ENCODE data around the gene TBPL2. TPM values are rescaled to one million over a fixed set of nuclear protein-coding genes. Genes with fewer than 3 reads are reported as not detected.

The TBPL2 gene
- total RNA-seq, 2 experiments from 2014 or later: not detected

GRCh38 chr14:55451398-55451797 is 11.0 kb upstream of the TBPL2 start:
- Mint-ChIP-seq H3K4me3 (no peak overlapping the region), H3K9me3 (ENCODE audit: low read depth) (no peaks in the 10 kb centered on the region), H3K27me3 (no peaks in the 10 kb centered on the region), H3K27ac (no peak overlapping the region), H3K4me1 (no peaks in the 10 kb centered on the region), H3K36me3 (no peaks in the 10 kb centered on the region)
- CTCF ChIA-PET: no interaction called here
- no peak for DNase-seq
- no peak for ATAC-seq

GRCh38 chr14:55450987-55451386 is 10.6 kb upstream of the TBPL2 start:
- H3K27me3 Mint-ChIP-seq: no peaks in the 10 kb centered on the region
- no peak overlapping the region for H3K4me3 Mint-ChIP-seq
- no peak overlapping the region for H3K27ac Mint-ChIP-seq
- H3K4me1 Mint-ChIP-seq: peaks cover 3% of the 10 kb centered on the region
- DNase-seq (no peak), ATAC-seq (no peak)
- CTCF ChIA-PET: interaction anchor here (0.8 kb wide), 1 partner anchor 11 kb away, joined by 3 read pairs; no protein-coding TSS in a partner anchor
- no peaks in the 10 kb centered on the region for H3K36me3 Mint-ChIP-seq
- no peaks in the 10 kb centered on the region for H3K9me3 Mint-ChIP-seq (ENCODE audit: low read depth)

- Mint-ChIP-seq H3K27ac (no peak overlapping the region), H3K4me3 (no peak overlapping the region), H3K36me3 (no peaks in the 10 kb centered on the region), H3K9me3 (ENCODE audit: low read depth) (no peaks in the 10 kb centered on the region), H3K27me3 (no peaks in the 10 kb centered on the region), H3K4me1 (peaks cover 3% of the 10 kb centered on the region)
- CTCF ChIA-PET: interaction anchor here (0.8 kb wide), 1 partner anchor 11 kb away, joined by 3 read pairs; no protein-coding TSS in a partner anchor
- ATAC-seq (no peak), DNase-seq (no peak)
Measured at GRCh38 chr14:55450539-55450938, 10.1 kb upstream of the TBPL2 start.

- ATAC-seq (no peak), DNase-seq (no peak)
- H3K4me3 Mint-ChIP-seq: no peak overlapping the region
- no peaks in the 10 kb centered on the region for H3K9me3 Mint-ChIP-seq (ENCODE audit: low read depth)
- CTCF ChIA-PET: interaction anchor here (1.2 kb wide), 1 partner anchor 22 kb away, joined by 5 read pairs; no protein-coding TSS in a partner anchor
- H3K36me3 Mint-ChIP-seq: no peaks in the 10 kb centered on the region
- no peaks in the 10 kb centered on the region for H3K27me3 Mint-ChIP-seq
- peaks cover 3% of the 10 kb centered on the region for H3K4me1 Mint-ChIP-seq
- no peak overlapping the region for H3K27ac Mint-ChIP-seq
Measured at GRCh38 chr14:55450124-55450523, 9.7 kb upstream of the TBPL2 start.

- no peak for DNase-seq
- Mint-ChIP-seq H3K4me1 (peaks cover 3% of the 10 kb centered on the region), H3K9me3 (ENCODE audit: low read depth) (no peaks in the 10 kb centered on the region), H3K27me3 (no peaks in the 10 kb centered on the region), H3K36me3 (no peaks in the 10 kb centered on the region), H3K4me3 (no peak overlapping the region), H3K27ac (no peak overlapping the region)
- no peak for ATAC-seq
- CTCF ChIA-PET: interaction anchor here (1.2 kb wide), 1 partner anchor 21 kb away, joined by 5 read pairs; no protein-coding TSS in a partner anchor
Measured at GRCh38 chr14:55449116-55449515, 8.7 kb upstream of the TBPL2 start.

GRCh38 chr14:55448141-55448614 is 7.8 kb upstream of the TBPL2 start:
- CTCF ChIA-PET: no interaction called here
- ATAC-seq (no peak), DNase-seq (no peak)
- Mint-ChIP-seq H3K27ac (no peak overlapping the region), H3K9me3 (ENCODE audit: low read depth) (no peaks in the 10 kb centered on the region), H3K4me3 (no peak overlapping the region), H3K4me1 (peaks cover 3% of the 10 kb centered on the region), H3K27me3 (no peaks in the 10 kb centered on the region), H3K36me3 (no peaks in the 10 kb centered on the region)

- Mint-ChIP-seq H3K27me3 (no peaks in the 10 kb centered on the region), H3K4me3 (no peak overlapping the region), H3K9me3 (ENCODE audit: low read depth) (no peaks in the 10 kb centered on the region), H3K27ac (no peak overlapping the region), H3K36me3 (no peaks in the 10 kb centered on the region), H3K4me1 (peaks cover 3% of the 10 kb centered on the region)
- DNase-seq (no peak), ATAC-seq (no peak)
- CTCF ChIA-PET: interaction anchor here (0.8 to 2.1 kb wide), 19 partner anchors 12 to 1033 kb away, joined by 3 to 15 read pairs (median 4); no protein-coding TSS in a partner anchor
Measured at GRCh38 chr14:55446833-55447232, 6.4 kb upstream of the TBPL2 start.

GRCh38 chr14:55446127-55446736 is 5.8 kb upstream of the TBPL2 start:
- H3K9me3 Mint-ChIP-seq (ENCODE audit: low read depth): no peaks in the 10 kb centered on the region
- DNase-seq: peak; percentile 61
- H3K36me3 Mint-ChIP-seq: no peaks in the 10 kb centered on the region
- CTCF ChIA-PET: interaction anchor here (0.6 to 2.1 kb wide), 21 partner anchors 12 to 1034 kb away, joined by 3 to 15 read pairs (median 3); no protein-coding TSS in a partner anchor
- no peak overlapping the region for H3K27ac Mint-ChIP-seq
- H3K4me1 Mint-ChIP-seq: peaks cover 3% of the 10 kb centered on the region
- H3K4me3 Mint-ChIP-seq: no peak overlapping the region
- no peaks in the 10 kb centered on the region for H3K27me3 Mint-ChIP-seq
- ATAC-seq: peak; percentile 55

GRCh38 chr14:55441286-55441685 is 870 bp upstream of the TBPL2 start:
- no peaks in the 10 kb centered on the region for H3K36me3 Mint-ChIP-seq

GRCh38 chr14:55438066-55438683 is 2.2 kb downstream of the TBPL2 start:
- CTCF ChIA-PET: no interaction called here
- DNase-seq (no peak), ATAC-seq (peak; percentile 33)
- H3K36me3 Mint-ChIP-seq: no peaks in the 10 kb centered on the region
- no peaks in the 10 kb centered on the region for H3K9me3 Mint-ChIP-seq (ENCODE audit: low read depth)
- H3K27ac Mint-ChIP-seq: no peak overlapping the region
- peaks cover 17% of the 10 kb centered on the region for H3K4me1 Mint-ChIP-seq
- no peak overlapping the region for H3K4me3 Mint-ChIP-seq
- peaks cover 5% of the 10 kb centered on the region for H3K27me3 Mint-ChIP-seq

More at GRCh38 chr14:55441286-55441685, 870 bp upstream of the TBPL2 start:
- Mint-ChIP-seq H3K9me3 (ENCODE audit: low read depth) (no peaks in the 10 kb centered on the region), H3K4me3 (no peak overlapping the region), H3K4me1 (peaks cover 3% of the 10 kb centered on the region), H3K27me3 (peaks cover 5% of the 10 kb centered on the region), H3K27ac (no peak overlapping the region)
- CTCF ChIA-PET: no interaction called here
- DNase-seq (no peak), ATAC-seq (no peak)

GRCh38 chr14:55436931-55437330 is 3.5 kb downstream of the TBPL2 start:
- CTCF ChIA-PET: interaction anchor here (0.8 to 1.3 kb wide), 2 partner anchors 10 to 11 kb away, joined by 3 to 5 read pairs; no protein-coding TSS in a partner anchor
- H3K4me3 Mint-ChIP-seq: no peak overlapping the region
- H3K36me3 Mint-ChIP-seq: no peaks in the 10 kb centered on the region
- H3K27ac Mint-ChIP-seq: no peak overlapping the region
- no peak for ATAC-seq
- H3K27me3 Mint-ChIP-seq: peaks cover 5% of the 10 kb centered on the region
- H3K9me3 Mint-ChIP-seq (ENCODE audit: low read depth): no peaks in the 10 kb centered on the region
- peaks cover 17% of the 10 kb centered on the region for H3K4me1 Mint-ChIP-seq
- no peak for DNase-seq

GRCh38 chr14:55436519-55436918 is 3.9 kb downstream of the TBPL2 start:
- no peak overlapping the region for H3K27ac Mint-ChIP-seq
- H3K36me3 Mint-ChIP-seq: no peaks in the 10 kb centered on the region
- H3K4me3 Mint-ChIP-seq: no peak overlapping the region
- CTCF ChIA-PET: interaction anchor here (0.8 to 1.3 kb wide), 2 partner anchors 9 to 11 kb away, joined by 3 to 5 read pairs; no protein-coding TSS in a partner anchor
- no peak for ATAC-seq
- peaks cover 17% of the 10 kb centered on the region for H3K4me1 Mint-ChIP-seq
- no peak for DNase-seq
- peaks cover 5% of the 10 kb centered on the region for H3K27me3 Mint-ChIP-seq
- H3K9me3 Mint-ChIP-seq (ENCODE audit: low read depth): no peaks in the 10 kb centered on the region

GRCh38 chr14:55434805-55435174 is 5.6 kb downstream of the TBPL2 start:
- Mint-ChIP-seq H3K4me1 (peaks cover 20% of the 10 kb centered on the region), H3K36me3 (no peaks in the 10 kb centered on the region), H3K27me3 (peaks cover 2% of the 10 kb centered on the region), H3K4me3 (no peak overlapping the region), H3K27ac (no peak overlapping the region), H3K9me3 (ENCODE audit: low read depth) (no peaks in the 10 kb centered on the region)
- ATAC-seq: no peak
- CTCF ChIA-PET: interaction anchor here (0.6 to 3.8 kb wide), 4 partner anchors 9 to 1244 kb away, joined by 3 to 15 read pairs (median 6); no protein-coding TSS in a partner anchor
- no peak for DNase-seq
